A549 (cell line): ENCODE data around the gene PAIP2. TPM values are rescaled to one million over a fixed set of nuclear protein-coding genes. Genes with fewer than 3 reads are reported as not detected.
A peak's percentile ranks its signal among the peaks of the same experiment; 100 is the strongest.

ENCODE experiments used
- ATAC-seq, 2 experiments: fragments of 200-7000 bp in 1 of 2; fragments of >200 bp in 1 of 2; cut with Nextera tagmentation in 1 of 2; cut with Tn5 transposase in 1 of 2; 3 replicates each; pipeline versions ENCODE4 v1.8.0 to v1.9.1; 2018 to 2020; ENCODE audit warnings: mild to moderate bottlenecking in 1 of 2, moderate library complexity in 1 of 2
- CTCF ChIA-PET: fragments of 300-600 bp; sonication (Branson Sonifier 250); formaldehyde crosslinking; extraction: SDS; loops from one replicate; lab custom pipeline; 2021; ENCODE audit warnings: antibody characterized with exemption, inconsistent platforms; lab: Yijun Ruan, JAX
- POLR2A ChIA-PET: fragments of 350-600 bp; formaldehyde crosslinking; extraction: SDS; loops from one replicate; lab custom pipeline; 2021; ENCODE audit warnings: antibody characterized with exemption, inconsistent platforms; lab: Yijun Ruan, JAX
- DNase-seq, 2 experiments: peaks; one replicate each; pipeline versions ENCODE4 v3.0.0 to v3.0.0-alpha.2; 2011 to 2016; ENCODE audit warnings: low read depth in 1 of 2, low spot score in 1 of 2
- FAIRE-seq: peaks from 2 replicates; lab custom pipeline; 2011; peaks lifted over from hg19 to GRCh38; lab: Jason Lieb, UNC
- H3K27ac ChIP-seq, 2 experiments: fragments of >200 bp; sonication (Bioruptor Twin); formaldehyde crosslinking; 3 replicates each; pipeline ENCODE4 v1.5.1; 2016 to 2017
- H3K4me1 ChIP-seq: fragments of >200 bp; sonication (Bioruptor Twin); formaldehyde crosslinking; 3 replicates; pipeline ENCODE4 v1.6.1; 2016
- H3K4me2 ChIP-seq: fragments of >200 bp; sonication (Bioruptor Twin); formaldehyde crosslinking; 3 replicates; pipeline ENCODE4 v1.6.1; 2016
- H3K4me3 ChIP-seq: fragments of >200 bp; sonication (Bioruptor Twin); formaldehyde crosslinking; 3 replicates; pipeline ENCODE4 v1.5.1; 2016
- H3K9me3 ChIP-seq: fragments of >200 bp; sonication (Bioruptor Twin); formaldehyde crosslinking; 3 replicates; pipeline ENCODE4 v1.6.1; 2016
- CEBPB ChIP-seq, 2 experiments: fragments of >200 bp in 1 of 2; sonication (Bioruptor Twin) in 1 of 2; formaldehyde crosslinking in 1 of 2; IDR thresholded peaks; 2 replicates each; pipeline ENCODE4 v1.6.1; 2012 to 2016
- CHD2 ChIP-seq: fragments of 150-350 bp; IDR thresholded peaks from 2 replicates; pipeline ENCODE4 v1.6.1; 2014; ENCODE audit warnings: low read length; ENCODE audit not compliant: partially characterized antibody
- CHD4 ChIP-seq: fragments of 200-600 bp; sonication (generic); IDR thresholded peaks from 2 replicates; pipeline ENCODE4 v1.6.1; 2016; ENCODE audit warnings: antibody characterized with exemption, mild to moderate bottlenecking, borderline replicate concordance
- EP300 ChIP-seq, 2 experiments: fragments of >200 bp; sonication (Bioruptor Twin); formaldehyde crosslinking; IDR thresholded peaks; 2 replicates in 1 of 2; 3 replicates in 1 of 2; pipeline ENCODE4 v1.6.1; 2016 to 2017
- ESRRA ChIP-seq: fragments of 150-350 bp; IDR thresholded peaks from 2 replicates; pipeline ENCODE4 v1.6.1; 2014; ENCODE audit warnings: mild to moderate bottlenecking, low read length, borderline replicate concordance
- HDAC2 ChIP-seq: fragments of 200-600 bp; sonication (generic); IDR thresholded peaks from 2 replicates; pipeline ENCODE4 v1.6.1; 2016
- KDM1A ChIP-seq: fragments of 200-600 bp; sonication (generic); IDR thresholded peaks from 2 replicates; pipeline ENCODE4 v1.6.1; 2016; ENCODE audit warnings: low read depth, mild to moderate bottlenecking
- KDM5A ChIP-seq: fragments of 200-600 bp; sonication (generic); IDR thresholded peaks from 2 replicates; pipeline ENCODE4 v1.6.1; 2016; ENCODE audit warnings: antibody characterized with exemption, mild to moderate bottlenecking
- MAZ ChIP-seq: fragments of 150-350 bp; IDR thresholded peaks from 2 replicates; pipeline ENCODE4 v1.6.1; 2014; ENCODE audit warnings: antibody characterized with exemption, low read depth, low read length, borderline replicate concordance
- MYC ChIP-seq: IDR thresholded peaks from 2 replicates; pipeline ENCODE4 v1.6.1; 2012; ENCODE audit warnings: mild to moderate bottlenecking, inconsistent platforms, low read length, improper control_type of control experiment, borderline replicate concordance
- NFE2L2 ChIP-seq: fragments of 150-350 bp; conservative IDR thresholded peaks from 2 replicates; pipeline ENCODE4 v1.6.1; 2014; ENCODE audit warnings: low read length
- PHF8 ChIP-seq: fragments of 200-600 bp; sonication (generic); IDR thresholded peaks from 2 replicates; pipeline ENCODE4 v1.6.1; 2016; ENCODE audit warnings: low read depth, mild to moderate bottlenecking, antibody characterized with exemption, moderate library complexity, borderline replicate concordance
- POLR2A ChIP-seq: IDR thresholded peaks from 2 replicates; pipeline ENCODE4 v1.6.1; 2012; ENCODE audit warnings: mild to moderate bottlenecking, low read length
- RAD21 ChIP-seq, 2 experiments: fragments of >200 bp in 1 of 2; sonication (Bioruptor Twin) in 1 of 2; formaldehyde crosslinking in 1 of 2; IDR thresholded peaks in 1 of 2; conservative IDR thresholded peaks in 1 of 2; 2 replicates in 1 of 2; 3 replicates in 1 of 2; pipeline ENCODE4 v1.6.1; 2012 to 2018; ENCODE audit warnings: inconsistent platforms in 1 of 2
- RCOR1 ChIP-seq: fragments of 150-350 bp; IDR thresholded peaks from 2 replicates; pipeline ENCODE4 v1.6.1; 2014; ENCODE audit warnings: antibody characterized with exemption, low read length, low read depth
- RFX5 ChIP-seq: fragments of 450-650 bp; IDR thresholded peaks from 2 replicates; pipeline ENCODE4 v1.7.1; 2014; ENCODE audit warnings: antibody characterized with exemption, mild to moderate bottlenecking, moderate library complexity
- SREBF2 ChIP-seq: fragments of 450-650 bp; IDR thresholded peaks from 2 replicates; pipeline ENCODE4 v1.6.1; 2014; ENCODE audit warnings: mild to moderate bottlenecking, moderate library complexity
- WGBS: methylation state at CpG from one replicate; pipeline ENCODE4 v1.1.6; 2017; ENCODE audit errors: missing lambda C conversion rate; 5-methylcytosine and 5-hydroxymethylcytosine counted together
- polyA plus RNA-seq, 4 experiments: library from polyadenylated mRNA; depleted of rRNA in 3 of 4; stranded (reverse); fragments of >200 nt; fragmentation: RNase III in 1 of 4; extraction: RNeasy Plus Mini Kit Qiagen cat#74134 plus additional on column Dnase treatment in 1 of 4; gene quantifications; 2 replicates in 3 of 4; 3 replicates in 1 of 4; pipeline ENCODE4 v1.2.3, GENCODE V29; 2011 to 2017
- TF ChIP-seq, protein P1 (sequence below): IDR thresholded peaks from 2 replicates; pipeline ENCODE4 v1.6.1; 2012
- TF ChIP-seq, protein P2 (sequence below): fragments of >200 bp; sonication (Bioruptor Twin); formaldehyde crosslinking; IDR thresholded peaks from 2 replicates; pipeline ENCODE4 v1.6.1; 2016
- TF ChIP-seq, protein P3 (sequence below): IDR thresholded peaks from 2 replicates; pipeline ENCODE4 v1.6.1; 2012
- TF ChIP-seq, protein P4 (sequence below): fragments of >200 bp; sonication (Bioruptor Twin); formaldehyde crosslinking; IDR thresholded peaks from 3 replicates; pipeline ENCODE4 v1.6.1; 2016

The PAIP2 gene
- polyA plus RNA-seq, 2 of the 4 experiments (the other 2 are of a cell fraction): 109 to 128 TPM

DNA sequence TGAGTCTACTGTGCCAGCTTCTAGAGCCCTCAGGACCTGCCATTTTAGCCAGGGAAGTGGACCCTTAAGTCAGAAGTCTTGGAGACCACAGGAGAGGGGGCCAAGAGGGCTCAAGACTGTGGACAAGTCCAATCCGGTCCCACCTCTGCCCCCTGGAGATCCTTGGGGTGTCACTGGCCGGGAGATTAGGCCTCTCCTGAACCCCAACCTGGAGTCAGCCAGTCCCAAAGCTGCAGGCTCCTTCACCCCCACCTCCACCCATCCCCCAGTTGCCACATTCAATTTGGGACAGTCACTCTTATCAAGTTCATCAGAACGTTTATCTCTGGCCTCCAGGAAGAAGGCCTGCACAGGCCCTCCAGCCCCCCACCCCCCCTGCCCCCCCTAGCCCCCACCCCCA is 41.2 kb downstream of the PAIP2 start (continued):
- TF ChIP-seq, protein P1, sequence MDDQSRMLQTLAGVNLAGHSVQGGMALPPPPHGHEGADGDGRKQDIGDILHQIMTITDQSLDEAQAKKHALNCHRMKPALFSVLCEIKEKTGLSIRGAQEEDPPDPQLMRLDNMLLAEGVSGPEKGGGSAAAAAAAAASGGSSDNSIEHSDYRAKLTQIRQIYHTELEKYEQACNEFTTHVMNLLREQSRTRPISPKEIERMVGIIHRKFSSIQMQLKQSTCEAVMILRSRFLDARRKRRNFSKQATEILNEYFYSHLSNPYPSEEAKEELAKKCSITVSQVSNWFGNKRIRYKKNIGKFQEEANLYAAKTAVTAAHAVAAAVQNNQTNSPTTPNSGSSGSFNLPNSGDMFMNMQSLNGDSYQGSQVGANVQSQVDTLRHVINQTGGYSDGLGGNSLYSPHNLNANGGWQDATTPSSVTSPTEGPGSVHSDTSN: no peak
- no peak for TF ChIP-seq KDM5A

DNA sequence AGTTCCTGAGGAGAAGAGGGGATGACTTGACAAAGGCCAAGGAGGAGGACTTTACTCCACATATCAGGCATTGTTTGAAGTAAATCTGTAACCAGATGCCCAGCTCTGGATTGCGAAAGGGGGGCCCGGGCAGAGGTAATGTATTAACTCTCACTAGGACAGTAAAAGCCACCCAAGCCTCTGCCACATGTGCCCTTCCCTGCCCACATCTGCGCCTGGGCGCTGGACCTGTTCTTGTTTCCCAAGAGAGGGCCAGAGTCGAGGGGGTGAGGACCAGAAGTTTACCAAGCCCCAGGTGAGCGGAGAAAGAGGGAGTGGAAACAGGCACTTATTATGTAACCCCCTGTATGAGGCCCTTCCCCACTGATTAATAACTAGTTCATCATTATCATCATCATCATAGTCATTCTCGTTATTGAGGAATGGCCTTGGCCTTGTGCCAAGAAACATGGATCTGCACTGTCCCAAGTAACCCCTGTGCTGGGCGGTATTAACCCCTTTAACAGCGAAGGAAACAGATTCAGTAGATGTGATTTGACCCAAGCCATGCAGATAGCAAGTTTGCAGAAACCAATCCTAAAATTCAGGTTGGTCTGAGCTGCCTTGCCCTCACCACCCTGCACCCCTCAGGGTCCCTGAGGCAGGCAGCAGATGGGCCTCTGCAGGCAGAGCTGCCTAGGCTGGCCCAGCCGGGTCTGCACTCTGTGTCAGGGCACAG is 41.8 kb downstream of the PAIP2 start, which contains the start of gene SLC23A1:
SLC23A1 (minus strand) TSS at position 23 of the 718 bp plus-strand sequence. CDS start 44 bp downstream, outside the sequence.
- CTCF ChIA-PET: interaction anchor here (0.6 to 1.6 kb wide), 3 partner anchors 8 to 15 kb away, joined by 3 to 5 read pairs (median 3); no protein-coding TSS in a partner anchor
- peak; percentile 61 to 69 for DNase-seq

DNA sequence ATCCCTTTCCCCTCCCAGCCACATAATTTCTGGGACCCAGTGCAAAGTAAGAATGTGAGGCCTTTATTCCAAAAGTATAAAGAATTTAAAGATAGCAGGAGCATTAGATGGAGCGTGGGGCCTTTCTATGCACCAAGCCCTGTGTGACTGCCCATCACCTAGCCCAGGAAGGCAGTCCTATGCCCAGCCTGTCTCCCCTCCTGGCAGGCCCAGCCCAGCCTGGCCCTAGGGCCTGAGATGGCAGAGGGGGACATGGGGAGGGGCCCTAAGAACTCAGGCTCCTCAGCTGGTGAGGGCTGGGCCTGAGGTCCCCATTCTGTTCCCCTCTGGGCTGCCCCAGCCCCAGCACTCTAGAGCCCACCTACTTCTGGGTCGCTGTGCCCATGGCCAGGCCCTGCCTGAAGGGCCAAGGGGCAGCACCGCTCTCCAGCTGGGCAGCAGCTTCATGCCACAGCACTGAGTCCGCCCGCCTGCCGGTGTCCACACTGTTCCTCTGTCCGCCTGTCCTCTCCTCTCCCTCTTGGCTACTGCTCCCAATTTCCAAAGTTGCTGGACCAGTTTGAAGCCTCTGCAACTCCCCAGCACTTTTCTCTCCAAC is 42.4 kb downstream of the PAIP2 start:
- ChIA-PET POLR2A (no interaction called here), CTCF (interaction anchor here (0.6 kb wide), 1 partner anchor 16 kb away, joined by 3 read pairs; no protein-coding TSS in a partner anchor)
- peaks cover 59% of the 10 kb centered on the region for H3K4me1 ChIP-seq
- H3K9me3 ChIP-seq: no peaks in the 10 kb centered on the region
- H3K4me2 ChIP-seq: peak overlapping the region; percentile 66
- no peak overlapping the region for H3K4me3 ChIP-seq
- H3K27ac ChIP-seq: peak overlapping the region; percentile 87 to 91
- no peak for FAIRE-seq
- no peak for DNase-seq
- TF ChIP-seq SREBF2: no peak
- no peak for TF ChIP-seq CHD4
- no peak for TF ChIP-seq MAZ
- TF ChIP-seq, protein P2, sequence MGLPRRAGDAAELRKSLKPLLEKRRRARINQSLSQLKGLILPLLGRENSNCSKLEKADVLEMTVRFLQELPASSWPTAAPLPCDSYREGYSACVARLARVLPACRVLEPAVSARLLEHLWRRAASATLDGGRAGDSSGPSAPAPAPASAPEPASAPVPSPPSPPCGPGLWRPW: no peak
- no peak for TF ChIP-seq HDAC2
- TF ChIP-seq RFX5: no peak
- TF ChIP-seq, protein P1: no peak
- TF ChIP-seq EP300 (IDR thresholded peaks at IDR 0.05): no peak
- no peak for TF ChIP-seq POLR2A
- no peak for TF ChIP-seq NFE2L2
- no peak for TF ChIP-seq CHD2
- TF ChIP-seq, protein P3, sequence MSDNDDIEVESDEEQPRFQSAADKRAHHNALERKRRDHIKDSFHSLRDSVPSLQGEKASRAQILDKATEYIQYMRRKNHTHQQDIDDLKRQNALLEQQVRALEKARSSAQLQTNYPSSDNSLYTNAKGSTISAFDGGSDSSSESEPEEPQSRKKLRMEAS: no peak
- TF ChIP-seq KDM1A: no peak
- ATAC-seq: peak in 1 of 2 experiments; percentile 1; a peak in 2 of 6 replicates
- 82% methylated on average over 7 of the region's 7 CpGs for WGBS

More for the DNA sequence above, 41.8 kb downstream of the PAIP2 start, which contains the start of gene SLC23A1:
- TF ChIP-seq ESRRA (no peak), NFE2L2 (no peak), CHD2 (no peak), MYC (no peak), PHF8 (no peak), RCOR1 (no peak), RAD21 (conservative IDR thresholded peaks at IDR 0.05 in 1 of 2, IDR thresholded peaks at IDR 0.05 in 1 of 2) (no peak), CEBPB (IDR thresholded peaks at IDR 0.05) (peak; percentile 84 to 94), HDAC2 (no peak)
- TF ChIP-seq, protein P4, sequence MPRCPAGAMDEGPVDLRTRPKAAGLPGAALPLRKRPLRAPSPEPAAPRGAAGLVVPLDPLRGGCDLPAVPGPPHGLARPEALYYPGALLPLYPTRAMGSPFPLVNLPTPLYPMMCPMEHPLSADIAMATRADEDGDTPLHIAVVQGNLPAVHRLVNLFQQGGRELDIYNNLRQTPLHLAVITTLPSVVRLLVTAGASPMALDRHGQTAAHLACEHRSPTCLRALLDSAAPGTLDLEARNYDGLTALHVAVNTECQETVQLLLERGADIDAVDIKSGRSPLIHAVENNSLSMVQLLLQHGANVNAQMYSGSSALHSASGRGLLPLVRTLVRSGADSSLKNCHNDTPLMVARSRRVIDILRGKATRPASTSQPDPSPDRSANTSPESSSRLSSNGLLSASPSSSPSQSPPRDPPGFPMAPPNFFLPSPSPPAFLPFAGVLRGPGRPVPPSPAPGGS: no peak
- TF ChIP-seq, protein P3: peak; percentile 41; the same call in 1 of the 2 replicates
- peak; percentile 44 to 63 for ATAC-seq
- H3K27ac ChIP-seq: peak within 1 kb of the TSS; percentile 87 to 91
- POLR2A ChIA-PET: interaction anchor here (1.0 kb wide), 1 partner anchor 9 kb away, joined by 3 read pairs; no protein-coding TSS in a partner anchor
- H3K4me3 ChIP-seq: peak within 1 kb of the TSS; percentile 9; the same call in 1 of the 3 replicates
- 36% methylated on average over 10 of the region's 10 CpGs for WGBS
- FAIRE-seq: no peak
- no peaks in the 10 kb centered on the region for H3K9me3 ChIP-seq
- peak within 1 kb of the TSS; percentile 66 for H3K4me2 ChIP-seq
- H3K4me1 ChIP-seq: peaks cover 54% of the 10 kb centered on the region
